Left forelimb (tissue), 1 donor: Measurements from ENCODE around the gene PLXDC2.
"Not testable (repeated sequence)": the region's sequence is repeated elsewhere in the genome, so short reads cannot be mapped to it uniquely, and the experiment has no call there.

Experiments used
- DNase-seq: peaks from one replicate; pipeline ENCODE4 v3.0.0-alpha.2; 2018; ENCODE audit warnings: low spot score

Gene PLXDC2

DNA sequence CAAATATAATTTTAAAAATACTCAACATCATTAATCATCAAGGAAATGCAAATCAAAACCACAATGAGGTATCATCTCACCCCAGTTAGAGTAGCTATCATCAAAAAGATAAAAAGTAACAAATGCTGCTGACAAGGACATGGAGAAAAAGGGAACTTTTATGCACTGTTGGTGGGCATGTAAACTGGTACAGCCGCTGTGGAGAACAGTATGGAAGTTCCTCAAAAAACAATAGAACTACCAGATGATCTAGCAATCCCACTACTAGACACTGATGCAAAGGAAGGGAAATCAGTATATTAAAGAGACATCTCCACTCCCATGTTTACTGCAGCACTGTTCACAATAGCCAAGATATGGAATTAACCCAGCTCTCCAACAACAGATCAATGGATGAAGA is 384.5 kb downstream of the PLXDC2 start:
- no peak for DNase-seq

DNA sequence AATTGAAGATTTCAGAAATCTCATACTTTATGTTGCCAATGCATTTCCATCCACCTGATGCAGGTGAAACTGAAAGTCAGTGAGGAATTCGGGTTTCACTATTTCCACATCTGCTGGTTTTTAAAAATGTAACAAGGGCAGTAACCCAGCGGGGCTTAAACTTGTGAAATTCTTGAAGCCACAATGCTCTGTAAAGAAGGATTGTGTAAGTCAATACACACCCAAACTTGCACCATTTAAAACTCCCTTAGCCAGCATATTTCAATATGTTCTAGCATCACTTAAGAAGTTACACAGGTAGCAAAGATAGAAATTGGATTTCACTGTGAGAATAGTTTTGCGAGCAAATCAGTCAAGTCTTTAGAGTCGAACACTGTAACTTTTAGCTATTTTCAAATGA is 386.1 kb downstream of the PLXDC2 start:
- DNase-seq, result no peak

DNA sequence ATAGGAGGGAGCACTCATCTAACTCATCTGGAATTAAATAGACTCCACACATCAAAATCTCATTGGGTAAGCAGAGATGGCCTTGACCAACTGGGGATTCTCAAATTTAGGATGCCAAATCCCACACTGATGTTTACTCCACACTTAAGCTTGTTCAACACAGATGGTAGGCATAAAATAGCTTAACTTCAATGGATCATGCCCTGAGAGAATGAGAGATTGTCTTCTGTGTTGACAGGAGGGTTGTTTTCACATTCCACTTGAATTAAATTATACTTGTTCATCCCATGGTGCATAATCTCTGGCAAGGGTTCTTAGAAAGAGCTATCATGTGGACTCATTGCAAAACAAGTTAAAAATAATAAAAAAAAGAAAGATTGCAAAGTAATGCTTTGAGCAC is 391.4 kb downstream of the PLXDC2 start:
- no peak for DNase-seq

DNA sequence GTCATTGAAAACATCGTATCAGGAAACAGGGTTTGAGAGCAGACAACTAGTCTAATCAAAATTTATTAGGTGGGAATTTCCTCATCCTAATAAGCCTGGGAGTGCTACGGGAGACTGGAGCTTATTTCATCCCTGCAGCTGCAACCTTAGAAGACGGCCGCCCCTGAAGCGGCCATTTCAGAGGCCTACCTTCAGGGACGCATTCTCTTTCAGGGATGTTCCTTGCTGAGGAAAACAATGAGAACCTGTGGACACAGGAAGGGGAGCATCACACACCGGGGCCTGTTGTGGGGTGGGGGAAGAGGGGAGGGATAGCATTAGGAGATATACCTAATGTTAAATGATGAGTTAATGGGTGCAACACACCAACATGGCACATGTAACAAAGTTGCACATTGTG is 392.9 kb downstream of the PLXDC2 start:
- not testable (repeated sequence) for DNase-seq

DNA sequence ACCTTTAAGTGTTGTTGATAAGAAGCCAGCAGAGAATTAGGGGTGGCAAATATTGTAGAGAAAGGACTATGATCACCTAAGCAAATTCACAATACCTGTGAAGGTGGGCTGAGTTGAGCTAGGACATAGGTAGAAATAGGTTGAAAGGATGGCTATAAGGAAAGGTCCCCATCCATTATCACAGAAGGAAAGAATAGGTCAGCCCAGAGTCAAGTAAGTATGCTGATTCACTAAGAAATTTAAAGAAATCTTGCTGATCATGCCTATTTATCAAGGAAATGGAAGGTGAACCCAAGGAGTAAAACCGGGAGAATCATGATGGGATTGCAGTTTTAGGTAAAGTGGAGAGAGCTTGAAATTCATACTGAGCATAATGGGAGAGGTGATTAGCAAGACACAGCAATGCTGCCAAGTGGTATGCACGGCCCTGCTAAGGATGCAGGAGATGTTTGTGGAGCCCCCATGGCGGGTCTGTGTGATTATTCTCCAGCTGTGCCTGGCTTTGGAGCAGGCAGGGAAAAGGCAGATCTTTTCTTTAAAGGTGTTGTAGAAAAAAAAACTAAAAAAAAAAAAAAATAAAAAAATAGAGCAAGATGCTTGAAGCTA is 399.4 kb downstream of the PLXDC2 start:
- no peak for DNase-seq

DNA sequence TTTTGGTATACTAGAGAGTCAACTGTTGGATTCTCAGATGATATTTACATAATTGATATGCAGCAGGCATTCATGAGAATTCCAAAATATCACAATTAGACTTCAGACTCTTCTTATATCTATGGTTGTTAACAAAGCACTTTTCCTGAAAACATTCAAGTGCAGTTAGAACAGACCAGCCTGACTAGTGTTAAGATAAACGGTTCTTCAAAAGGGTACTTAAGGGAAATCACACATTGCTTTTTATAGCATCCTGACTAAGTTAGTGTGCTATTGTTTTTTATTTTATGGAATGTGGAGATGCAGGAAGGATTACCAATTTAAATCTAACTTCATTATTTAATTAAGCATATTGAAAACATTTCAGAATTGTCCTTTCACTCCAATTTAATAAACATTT is 405.1 kb downstream of the PLXDC2 start:
- no peak for DNase-seq

DNA sequence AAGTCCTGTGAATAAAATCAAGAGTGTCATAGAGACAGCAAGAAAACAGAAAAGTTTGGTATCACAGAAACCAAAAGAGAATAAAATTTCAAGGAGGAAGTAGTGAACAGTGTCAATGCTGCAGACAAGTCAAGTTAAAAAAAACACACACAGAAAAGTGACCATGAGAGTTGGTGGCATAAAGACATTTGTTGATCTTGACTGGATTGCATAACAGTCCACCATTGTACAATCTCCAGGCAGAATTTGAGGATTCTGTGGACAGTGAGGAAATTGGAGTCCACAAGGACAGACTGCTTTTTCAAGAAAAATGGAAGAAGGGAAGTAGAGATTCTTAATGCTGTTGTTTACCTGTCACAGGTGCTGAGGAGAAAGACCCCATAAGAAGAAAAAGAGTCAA is 412.5 kb downstream of the PLXDC2 start:
- no peak for DNase-seq

DNA sequence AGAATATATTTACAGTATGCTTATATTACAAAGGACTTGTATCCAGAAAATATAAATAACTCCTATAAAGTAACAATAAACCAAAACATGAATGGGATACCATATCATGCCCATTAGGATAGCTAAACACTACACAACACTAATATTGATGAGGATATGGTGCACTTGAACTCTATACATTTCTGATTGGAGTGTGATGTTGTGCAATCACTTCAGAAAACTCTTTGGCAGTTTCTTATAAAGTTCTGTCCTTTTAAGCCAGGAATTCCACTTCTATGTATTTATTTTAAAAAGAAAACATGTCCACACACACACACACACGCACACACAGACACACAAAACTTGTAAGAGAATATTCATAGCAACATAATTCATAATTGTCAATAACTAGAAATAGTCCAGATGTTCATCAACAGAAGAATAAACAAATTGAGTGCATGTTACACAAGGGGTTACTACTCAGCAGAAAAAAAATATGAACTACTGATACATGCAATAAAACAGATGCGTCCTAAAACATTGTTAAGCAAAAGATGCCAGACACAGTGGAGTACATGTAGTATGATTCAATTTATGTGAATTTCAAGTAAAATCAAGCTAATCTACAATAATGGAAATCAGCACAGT is 416.0 kb downstream of the PLXDC2 start:
- no peak for DNase-seq

DNA sequence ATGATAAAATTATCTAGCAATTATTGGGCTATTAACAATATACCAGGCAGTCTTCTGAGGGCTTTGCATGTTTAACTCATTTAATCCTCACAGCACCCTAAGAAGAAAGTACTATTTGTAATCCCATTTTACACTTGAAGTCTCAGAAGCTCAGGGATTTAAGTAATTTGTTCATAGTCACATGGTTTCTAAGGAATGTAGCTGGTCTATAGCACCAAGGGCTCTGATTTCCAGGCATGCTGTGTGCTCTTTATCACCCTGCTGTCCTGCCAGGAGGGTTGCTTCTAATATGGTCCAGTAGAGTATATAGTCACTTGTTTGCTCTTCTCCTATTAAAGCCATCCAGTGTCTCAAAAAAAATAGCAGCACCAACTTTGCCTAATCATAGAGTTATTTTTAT is 417.2 kb downstream of the PLXDC2 start:
- DNase-seq, result no peak

DNA sequence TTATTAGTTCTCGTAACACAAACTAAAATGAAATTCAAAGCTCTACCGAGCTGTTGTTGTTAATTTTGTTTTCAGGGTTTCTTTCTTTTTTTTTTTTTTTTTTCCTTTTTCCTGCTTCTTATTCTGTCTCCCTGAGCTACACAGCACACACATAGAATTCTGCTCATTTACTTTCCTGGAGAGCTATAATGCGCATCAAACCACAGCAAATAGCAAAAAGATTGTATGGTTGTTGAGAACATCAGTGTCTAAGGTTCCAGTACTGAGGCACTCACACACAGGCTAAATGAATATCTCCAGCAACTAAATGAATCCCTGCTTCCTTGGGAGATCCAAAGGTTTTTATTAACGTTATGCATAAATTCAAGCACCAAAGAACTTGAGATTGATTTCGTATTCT is 418.3 kb downstream of the PLXDC2 start:
- no peak for DNase-seq

DNA sequence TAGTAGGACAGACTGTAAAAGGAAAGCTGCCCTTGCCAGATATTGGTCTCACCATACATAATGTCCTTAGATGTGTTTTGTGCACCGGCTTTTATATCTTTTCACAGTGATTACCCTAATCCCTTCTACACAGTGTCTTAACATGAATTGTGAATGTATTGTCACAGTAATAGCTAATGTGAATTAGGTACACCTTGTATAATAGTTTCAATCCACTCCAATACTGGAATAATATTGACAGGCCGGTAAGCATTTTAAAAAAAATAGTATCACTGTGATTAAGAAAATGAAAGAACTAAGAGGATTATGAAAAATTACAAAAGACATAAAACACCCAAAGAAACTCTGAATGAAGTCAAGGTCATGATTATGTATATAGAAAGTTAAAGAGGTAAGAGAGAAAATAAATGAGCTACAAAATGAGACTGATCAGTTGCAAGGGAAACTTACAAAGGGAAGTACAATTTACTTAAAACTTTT is 420.9 kb downstream of the PLXDC2 start:
- no peak for DNase-seq

DNA sequence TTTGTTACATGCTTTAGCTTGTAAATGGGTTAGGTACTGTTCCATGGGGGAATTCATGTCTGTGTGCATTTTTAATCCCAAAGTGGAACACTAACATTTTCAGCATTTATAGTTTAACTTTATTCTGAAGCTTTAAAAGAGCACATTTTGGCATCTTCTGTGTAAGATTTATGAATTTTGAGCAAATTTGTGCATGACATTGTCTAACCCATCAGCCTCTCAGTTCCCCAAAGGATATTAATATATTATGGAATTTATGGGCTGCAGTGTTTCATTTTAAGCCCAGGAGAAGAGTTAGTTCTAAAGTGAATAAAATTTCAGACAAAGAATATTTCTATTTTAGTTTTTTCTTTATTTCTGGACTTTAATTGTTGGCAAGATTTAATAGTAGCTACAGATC is 421.4 kb downstream of the PLXDC2 start:
- no peak for DNase-seq

DNA sequence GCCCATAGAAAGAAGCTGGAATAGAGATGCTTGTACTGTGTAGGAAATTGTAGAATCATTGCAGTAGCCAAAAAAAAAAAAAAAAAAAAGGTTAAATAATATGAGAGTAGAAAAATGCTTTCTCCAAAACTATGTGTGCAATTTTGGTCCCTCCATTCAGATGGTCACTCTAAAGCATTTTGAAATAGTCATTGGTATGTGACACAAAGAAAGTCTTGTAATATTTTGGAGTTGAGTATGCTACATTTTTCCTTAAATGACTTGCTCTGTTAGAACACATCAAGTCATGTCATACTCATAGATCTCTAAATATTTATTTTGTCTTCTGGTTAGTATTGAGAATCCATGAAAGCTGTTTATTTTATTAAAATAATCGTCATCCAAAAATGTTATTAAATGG is 424.4 kb downstream of the PLXDC2 start:
- no peak for DNase-seq

DNA sequence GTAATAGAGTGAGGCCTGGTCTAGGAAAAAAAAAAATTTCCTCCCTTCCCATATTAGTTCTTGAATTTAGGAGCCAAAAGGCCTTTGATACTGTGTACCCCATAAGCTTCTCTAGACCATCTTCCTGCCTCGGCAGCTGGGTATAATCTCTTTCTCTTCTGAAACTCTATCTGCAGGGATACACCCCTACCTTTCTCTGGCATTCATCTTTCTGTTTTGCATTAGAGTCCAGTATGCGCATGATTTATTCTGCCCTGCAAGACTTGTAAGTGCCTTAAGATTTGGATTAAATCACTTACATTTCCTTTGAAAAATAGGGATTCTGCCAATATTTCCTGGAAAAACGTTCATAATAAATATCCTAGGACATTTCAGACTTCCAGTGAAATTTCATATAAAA is 431.2 kb downstream of the PLXDC2 start:
- DNase-seq, result no peak

DNA sequence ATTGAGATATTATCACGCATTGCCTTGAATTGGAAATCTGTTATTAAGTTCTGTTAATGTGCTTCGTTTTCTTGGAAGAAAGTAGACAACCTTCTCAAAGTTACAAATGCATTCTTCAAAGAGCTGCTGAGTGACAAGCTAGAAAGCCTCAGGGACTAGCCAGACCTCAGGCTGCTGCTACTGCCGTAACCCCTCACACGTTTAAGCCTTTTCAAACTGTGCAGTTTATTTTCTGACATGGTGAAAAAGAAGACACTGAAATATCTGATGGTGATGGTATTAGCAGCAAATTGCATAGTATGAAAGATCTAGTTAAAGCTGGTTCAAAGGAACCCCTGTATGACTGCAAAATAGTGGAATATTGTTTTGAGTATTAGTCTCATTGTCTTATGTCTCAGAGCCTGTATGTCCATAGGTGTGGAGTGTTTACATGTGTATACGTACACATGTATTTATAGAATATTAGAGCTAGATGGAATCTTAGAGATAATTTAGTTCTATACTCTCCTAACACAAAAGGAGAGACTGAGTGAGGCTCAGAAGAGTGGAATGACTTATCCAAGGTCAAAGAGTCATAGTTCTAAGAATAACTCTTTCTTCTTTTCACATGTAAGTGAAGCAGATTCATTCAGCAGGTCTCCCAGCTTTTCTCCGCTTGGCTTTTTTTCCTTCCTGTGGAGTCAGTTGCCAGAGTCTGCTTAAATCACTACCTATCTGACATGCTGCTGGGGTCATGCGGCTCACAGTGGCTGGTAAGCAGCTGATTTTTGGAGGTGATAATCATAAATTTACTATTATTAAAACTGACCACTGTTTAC is 431.9 kb downstream of the PLXDC2 start:
- no peak for DNase-seq

DNA sequence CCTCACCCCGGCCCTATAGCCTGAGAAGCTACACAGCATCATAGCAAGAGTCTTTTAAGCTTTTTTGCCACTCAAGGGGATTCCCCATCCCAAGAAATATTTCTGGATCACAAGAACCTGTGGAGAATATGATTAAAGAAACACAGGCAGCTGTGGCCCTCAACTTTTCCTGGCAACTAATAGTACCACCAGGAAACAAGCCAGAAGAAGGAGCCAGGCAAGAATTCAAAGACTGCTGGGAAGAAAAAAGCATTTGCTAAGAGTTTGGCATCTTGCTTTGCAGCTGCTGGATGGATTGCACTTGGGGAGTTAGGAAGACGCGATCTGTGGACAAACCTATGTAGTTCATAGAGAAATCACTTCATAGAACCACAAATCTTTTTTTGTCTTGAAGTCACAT is 437.8 kb downstream of the PLXDC2 start:
- peak; percentile 77 for DNase-seq

DNA sequence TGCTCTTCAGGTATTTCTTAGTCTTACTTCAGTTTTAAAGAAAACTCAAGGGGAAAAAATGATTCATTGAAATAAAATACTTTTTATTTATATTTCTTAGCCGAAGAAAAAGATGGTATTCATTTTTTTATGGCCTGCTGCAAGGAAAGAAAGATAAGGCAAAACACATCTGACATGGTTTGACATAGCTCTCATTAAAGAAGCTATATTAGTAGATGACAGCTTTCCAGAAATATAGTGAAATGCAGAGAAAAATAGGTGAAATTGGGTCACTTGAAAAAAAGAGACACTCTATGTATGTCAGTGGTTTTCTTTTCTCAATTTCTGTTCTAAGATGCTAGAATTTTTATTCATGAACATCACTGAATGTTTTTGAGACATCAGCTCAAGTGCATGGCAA is 438.3 kb downstream of the PLXDC2 start:
- no peak for DNase-seq

DNA sequence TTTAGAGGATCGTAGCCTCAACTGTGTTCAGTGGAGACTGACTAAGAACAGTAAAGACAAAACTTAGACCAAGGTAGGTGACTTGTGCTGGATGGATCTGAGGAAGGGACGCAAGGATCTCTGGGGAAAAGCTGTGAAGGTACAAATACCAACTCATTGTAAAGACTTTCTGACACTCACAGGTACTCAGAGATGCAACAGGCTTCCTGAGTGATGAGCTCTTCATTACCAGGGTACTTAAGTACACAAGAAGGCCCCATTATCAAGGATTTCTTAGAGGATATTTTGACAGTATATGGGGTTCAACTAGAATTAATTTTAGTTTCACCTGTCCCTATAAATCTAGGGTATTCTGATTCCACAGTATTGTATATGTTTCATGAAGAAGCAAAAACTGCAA is 440.7 kb downstream of the PLXDC2 start:
- no peak for DNase-seq

DNA sequence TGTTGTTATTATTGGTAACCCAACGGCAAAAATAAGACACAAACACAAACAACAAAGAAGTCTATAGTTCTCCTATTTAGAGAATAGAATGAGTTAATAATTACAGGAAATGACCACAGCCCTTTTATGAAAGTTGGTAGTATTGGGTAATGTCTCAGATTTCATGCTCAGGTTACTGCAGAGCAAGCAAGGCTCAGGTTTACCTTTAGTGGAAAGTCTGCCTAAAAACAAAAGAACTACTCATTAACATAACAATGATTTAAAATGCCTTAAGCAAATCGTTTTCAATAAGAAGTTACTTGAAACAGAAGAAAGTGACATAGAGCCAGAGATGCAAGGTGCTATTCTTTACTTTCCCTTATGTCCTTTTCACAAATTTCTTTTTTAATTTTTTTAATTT is 441.2 kb downstream of the PLXDC2 start:
- DNase-seq, result no peak

DNA sequence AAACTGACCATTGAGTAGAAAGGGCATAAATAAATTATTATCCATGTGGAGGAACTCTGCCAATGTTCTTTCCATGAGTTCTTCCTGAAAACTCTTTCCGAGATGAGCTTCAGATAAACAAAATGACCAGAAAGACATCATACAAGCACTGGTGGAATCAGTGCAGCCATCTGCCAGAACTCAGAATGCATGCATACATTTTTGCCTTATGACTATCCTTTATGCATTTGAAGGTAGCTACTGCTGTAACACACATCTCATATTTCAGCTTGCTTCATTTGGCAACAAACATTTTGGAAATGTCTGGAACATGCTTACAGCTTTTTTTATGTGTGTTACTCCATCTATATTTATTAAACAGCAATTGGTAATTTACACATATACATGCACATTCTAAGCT is 448.9 kb downstream of the PLXDC2 start:
- DNase-seq, result no peak

DNA sequence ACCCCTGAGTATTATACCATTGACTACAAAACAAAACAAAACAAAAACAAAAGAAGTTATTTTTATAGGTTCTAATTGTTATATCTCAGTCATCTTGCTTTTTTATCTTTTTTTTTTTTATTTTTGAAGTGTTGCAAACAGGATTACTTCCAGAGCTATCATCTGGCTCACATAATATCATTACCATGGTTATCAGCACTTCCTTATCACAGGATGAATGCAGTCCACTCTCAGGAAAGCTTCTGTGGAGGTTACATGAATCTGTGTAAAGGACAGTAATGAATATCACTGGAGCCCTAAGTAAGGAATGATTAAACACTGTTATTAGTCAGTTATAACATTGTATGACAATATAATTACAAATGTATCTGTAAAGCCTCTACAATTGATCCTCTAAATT is 451.5 kb downstream of the PLXDC2 start:
- no peak for DNase-seq

DNA sequence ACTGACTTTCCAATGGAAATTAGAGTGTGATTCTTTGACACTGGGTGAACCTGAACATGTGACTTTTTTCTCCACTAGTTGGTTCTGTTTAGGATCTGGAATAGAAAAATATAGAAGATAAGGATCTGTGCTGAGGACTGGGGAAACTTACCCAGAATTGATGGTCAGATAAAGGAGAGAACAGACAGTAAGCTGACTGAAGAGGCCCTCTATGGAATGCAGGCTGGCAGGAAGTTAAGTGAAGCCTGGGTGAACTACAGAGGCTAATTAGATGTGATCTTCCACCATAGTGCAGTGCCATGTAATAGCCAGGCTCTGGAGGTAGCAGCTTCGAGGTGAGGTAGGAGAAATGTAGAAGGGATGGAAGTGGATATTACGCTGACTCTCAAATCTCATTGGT is 455.3 kb downstream of the PLXDC2 start:
- no peak for DNase-seq

DNA sequence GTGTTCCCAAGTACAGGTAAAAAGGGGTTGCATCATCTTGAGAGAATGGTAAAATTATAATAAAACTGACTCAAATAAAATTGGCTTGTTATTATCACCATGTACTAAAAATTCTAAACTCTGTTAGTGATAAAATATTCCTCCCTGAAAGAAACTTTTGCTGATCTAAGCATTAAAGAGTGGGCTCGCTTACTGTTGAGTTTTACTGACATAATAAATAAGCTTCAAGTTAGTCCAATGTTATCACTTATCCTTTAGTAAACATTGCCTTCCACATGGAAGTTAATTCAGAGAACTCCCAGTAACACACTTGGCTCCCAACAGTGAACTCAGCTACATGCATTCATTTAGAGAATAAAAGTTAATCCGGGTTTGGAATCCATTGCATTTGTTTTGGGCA is 456.4 kb downstream of the PLXDC2 start:
- DNase-seq, result no peak
